CD14-positive monocyte (primary cell): Measurements from ENCODE around the gene NCCRP1. TPM values are rescaled to one million over a fixed set of nuclear protein-coding genes. Genes with fewer than 3 reads are reported as not detected.

ENCODE experiments used
- DNase-seq, 3 donors: peaks; one replicate each; pipeline ENCODE4 v3.0.0-alpha.2; 2011 to 2022
- H2AFZ ChIP-seq: 2 replicates; pipeline ENCODE4 v1.6.0; 2012; ENCODE audit warnings: mild to moderate bottlenecking, low read depth, low read length, inconsistent platforms; ENCODE audit not compliant: insufficient read depth, poor library complexity, severe bottlenecking
- H3K27ac ChIP-seq, 2 donors: 1 replicate in 1 of 2; 2 replicates in 1 of 2; pipeline ENCODE4 v1.5.1; 2012 to 2013; ENCODE audit warnings: low read length in 2 of 2, control low read depth in 1 of 2, inconsistent platforms in 1 of 2, low read depth in 1 of 2, mild to moderate bottlenecking in 1 of 2
- H3K27me3 ChIP-seq, 2 donors: one replicate each; pipeline versions ENCODE4 v1.6.0 to v1.6.1; 2011 to 2013; ENCODE audit warnings: low read length in 2 of 2; ENCODE audit not compliant: control insufficient read depth in 2 of 2, insufficient read depth in 2 of 2
- H3K36me3 ChIP-seq, 2 donors: replicated peaks in 1 of 2; 1 replicate in 1 of 2; 2 replicates in 1 of 2; pipeline versions ENCODE4 v1.5.1 to v1.6.1; 2012 to 2013; ENCODE audit warnings: low read length in 2 of 2, control low read depth in 1 of 2, inconsistent platforms in 1 of 2, mild to moderate bottlenecking in 1 of 2; ENCODE audit not compliant: insufficient read depth in 2 of 2, control insufficient read depth in 1 of 2
- H3K4me1 ChIP-seq, 2 donors: 1 replicate in 1 of 2; 2 replicates in 1 of 2; pipeline versions ENCODE4 v1.5.1 to v1.6.1; 2012 to 2013; ENCODE audit warnings: low read length in 2 of 2, control low read depth in 1 of 2, inconsistent platforms in 1 of 2, mild to moderate bottlenecking in 1 of 2, moderate library complexity in 1 of 2; ENCODE audit not compliant: insufficient read depth in 2 of 2, control insufficient read depth in 1 of 2
- H3K4me2 ChIP-seq: replicated peaks from 2 replicates; pipeline ENCODE3; 2012; ENCODE audit warnings: low read length, moderate library complexity, mild to moderate bottlenecking; ENCODE audit not compliant: poor library complexity, severe bottlenecking; ENCODE audit errors: extremely low read depth
- H3K4me3 ChIP-seq, 3 experiments: fragments of 200-600 bp in 1 of 3; sonication (generic) in 1 of 3; replicated peaks in 1 of 3; 1 replicate in 2 of 3; 2 replicates in 1 of 3; pipeline ENCODE4 v1.5.1; 2011 to 2013; ENCODE audit warnings: low read length in 3 of 3, mild to moderate bottlenecking in 3 of 3, control low read depth in 2 of 3, low read depth in 2 of 3, inconsistent platforms in 1 of 3, moderate library complexity in 1 of 3
- H3K79me2 ChIP-seq: 2 replicates; pipeline ENCODE4 v1.6.0; 2012; ENCODE audit warnings: mild to moderate bottlenecking, control low read depth, inconsistent platforms, low read length, moderate library complexity; ENCODE audit not compliant: insufficient read depth
- H3K9ac ChIP-seq: 2 replicates; pipeline ENCODE4 v1.6.0; 2017; ENCODE audit warnings: low read length, mild to moderate bottlenecking; ENCODE audit not compliant: insufficient read depth, poor library complexity, severe bottlenecking
- H3K9me3 ChIP-seq, 2 donors: replicated peaks in 1 of 2; 1 replicate in 1 of 2; 2 replicates in 1 of 2; pipeline versions ENCODE4 v1.5.1 to v1.6.1; 2012 to 2013; ENCODE audit warnings: low read length in 2 of 2, control low read depth in 1 of 2; ENCODE audit not compliant: control insufficient read depth in 1 of 2, insufficient read depth in 1 of 2
- H4K20me1 ChIP-seq: 2 replicates; pipeline ENCODE4 v1.6.0; 2012; ENCODE audit warnings: mild to moderate bottlenecking, low read length, control low read depth, moderate library complexity; ENCODE audit not compliant: insufficient read depth
- H3K27ac Mint-ChIP-seq, 7 donors: one replicate each; pipeline ENCODE4 v1.8.0; 2020; ENCODE audit warnings: mild to moderate bottlenecking in 7 of 7, mixed read lengths in 7 of 7, moderate library complexity in 6 of 7, inconsistent platforms in 2 of 7
- H3K27me3 Mint-ChIP-seq, 3 donors: one replicate each; pipeline ENCODE4 v1.8.0; 2021 to 2022; ENCODE audit warnings: low read depth in 3 of 3, mild to moderate bottlenecking in 3 of 3, mixed read lengths in 3 of 3, moderate library complexity in 3 of 3, inconsistent platforms in 1 of 3
- H3K36me3 Mint-ChIP-seq, 2 donors: one replicate each; pipeline ENCODE4 v1.8.0; 2020; ENCODE audit warnings: mixed read lengths in 2 of 2, inconsistent platforms in 1 of 2, mild to moderate bottlenecking in 1 of 2
- H3K4me1 Mint-ChIP-seq: one replicate; pipeline ENCODE4 v1.8.0; 2020; ENCODE audit warnings: mild to moderate bottlenecking, mixed read lengths
- H3K4me3 Mint-ChIP-seq, 2 donors: one replicate each; pipeline ENCODE4 v1.8.0; 2020; ENCODE audit warnings: mild to moderate bottlenecking in 2 of 2, mixed read lengths in 2 of 2, moderate library complexity in 1 of 2
- H3K9me3 Mint-ChIP-seq, 7 donors: one replicate each; pipeline ENCODE4 v1.8.0; 2020 to 2022; ENCODE audit warnings: mixed read lengths in 7 of 7, mild to moderate bottlenecking in 6 of 7, moderate library complexity in 6 of 7, inconsistent platforms in 2 of 7
- WGBS: methylation state at CpG from one replicate; pipeline ENCODE4 v1.1.5; 2013; ENCODE audit warnings: missing lambda C conversion rate; ENCODE audit not compliant: insufficient coverage; 5-methylcytosine and 5-hydroxymethylcytosine counted together
- intact Hi-C, 2 donors: fragments of 100-400 bp; cut with micrococcal nuclease; formaldehyde crosslinking; loops; one replicate each; pipeline versions ENCODE4 v1.15.0 to v1.15.1; 2023
- polyA plus RNA-seq, 3 donors: library from polyadenylated mRNA; depleted of rRNA in 1 of 3; unstranded in 2 of 3; stranded (reverse) in 1 of 3; fragments of 300-500 nt in 2 of 3; fragments of >200 nt in 1 of 3; fragmentation: Illumina TruSeq in 2 of 3; gene quantifications; 1 replicate in 2 of 3; 2 replicates in 1 of 3; pipeline ENCODE4 v1.2.3, GENCODE V29; 2012 to 2021
- TF ChIP-seq, protein P1 (sequence below): fragments of 200-600 bp; IDR thresholded peaks from one replicate; pipeline ENCODE4 v1.8.0; 2022; ENCODE audit warnings: antibody characterized with exemption, mild to moderate bottlenecking

The NCCRP1 gene
- polyA plus RNA-seq, 3 donors = not detected

DNA sequence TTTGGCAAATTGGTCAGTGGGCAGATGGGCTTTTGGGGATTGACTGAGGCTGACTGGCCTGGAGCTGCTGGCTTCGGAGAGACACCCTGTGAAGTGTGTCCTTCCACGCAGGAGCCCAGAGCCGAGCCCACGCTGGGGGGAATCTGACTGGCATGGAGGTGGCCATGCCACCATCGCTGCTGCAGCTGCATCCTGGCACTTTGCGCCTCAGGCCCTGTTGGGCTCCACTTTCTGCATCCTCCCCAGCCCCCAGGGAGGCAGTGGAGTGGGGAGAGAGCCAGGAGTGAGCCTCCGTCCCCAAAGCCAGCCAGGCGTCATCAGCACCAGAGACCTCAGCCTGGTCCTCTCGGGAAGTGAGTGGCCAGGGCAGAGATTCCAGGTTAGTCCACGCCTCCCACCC lies 17.0 kb upstream of the NCCRP1 start:
- no peak overlapping the region for H3K9ac ChIP-seq
- H4K20me1 ChIP-seq = no peaks in the 10 kb centered on the region
- Mint-ChIP-seq H3K36me3 (peaks cover 14 to 50% of the 10 kb centered on the region in 2 donors), H3K9me3 (peaks cover 0 to 2% (median 0%) of the 10 kb centered on the region in 7 donors), H3K27me3 (peaks cover 0 to 3% (median 0%) of the 10 kb centered on the region in 3 donors), H3K4me1 (no peaks in the 10 kb centered on the region), H3K27ac (peak overlapping the region in 1 of 7 donors; percentile 72), H3K4me3 (no peak overlapping the region)
- TF ChIP-seq, protein P1, sequence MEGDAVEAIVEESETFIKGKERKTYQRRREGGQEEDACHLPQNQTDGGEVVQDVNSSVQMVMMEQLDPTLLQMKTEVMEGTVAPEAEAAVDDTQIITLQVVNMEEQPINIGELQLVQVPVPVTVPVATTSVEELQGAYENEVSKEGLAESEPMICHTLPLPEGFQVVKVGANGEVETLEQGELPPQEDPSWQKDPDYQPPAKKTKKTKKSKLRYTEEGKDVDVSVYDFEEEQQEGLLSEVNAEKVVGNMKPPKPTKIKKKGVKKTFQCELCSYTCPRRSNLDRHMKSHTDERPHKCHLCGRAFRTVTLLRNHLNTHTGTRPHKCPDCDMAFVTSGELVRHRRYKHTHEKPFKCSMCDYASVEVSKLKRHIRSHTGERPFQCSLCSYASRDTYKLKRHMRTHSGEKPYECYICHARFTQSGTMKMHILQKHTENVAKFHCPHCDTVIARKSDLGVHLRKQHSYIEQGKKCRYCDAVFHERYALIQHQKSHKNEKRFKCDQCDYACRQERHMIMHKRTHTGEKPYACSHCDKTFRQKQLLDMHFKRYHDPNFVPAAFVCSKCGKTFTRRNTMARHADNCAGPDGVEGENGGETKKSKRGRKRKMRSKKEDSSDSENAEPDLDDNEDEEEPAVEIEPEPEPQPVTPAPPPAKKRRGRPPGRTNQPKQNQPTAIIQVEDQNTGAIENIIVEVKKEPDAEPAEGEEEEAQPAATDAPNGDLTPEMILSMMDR = no peak
- H3K27me3 ChIP-seq = no peaks in the 10 kb centered on the region
- H3K79me2 ChIP-seq = no peaks in the 10 kb centered on the region
- H3K9me3 ChIP-seq = no peaks in the 10 kb centered on the region
- 95% methylated on average over 7 of the region's 10 CpGs for WGBS
- H3K4me3 ChIP-seq = no peak overlapping the region
- intact Hi-C loops = no loop called here
- no peaks in the 10 kb centered on the region for H3K4me1 ChIP-seq
- H3K27ac ChIP-seq = no peak overlapping the region
- H2AFZ ChIP-seq = no peak overlapping the region
- no peak for DNase-seq
- H3K4me2 ChIP-seq = no peak overlapping the region
- H3K36me3 ChIP-seq = peaks cover 30 to 50% of the 10 kb centered on the region in 2 donors

DNA sequence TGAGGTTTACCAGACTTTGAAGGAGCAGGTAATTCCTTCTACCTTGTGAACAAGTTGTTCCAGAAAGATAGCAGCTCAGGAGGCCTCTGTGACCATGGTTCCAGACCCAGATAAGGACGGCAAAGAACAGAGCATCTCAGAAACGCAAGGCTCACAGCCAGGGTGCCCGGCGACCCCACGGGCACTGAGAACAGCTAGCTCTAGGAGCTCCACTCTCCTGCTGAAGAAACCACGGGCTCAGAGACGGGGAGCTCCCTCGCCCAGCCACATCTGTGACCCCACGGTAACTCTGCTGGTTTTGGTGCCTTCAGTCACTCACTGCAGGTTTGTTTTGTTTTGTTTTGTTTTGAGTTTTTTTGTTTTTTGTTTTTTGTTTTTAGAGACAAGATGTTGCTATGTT lies 16.0 kb upstream of the NCCRP1 start:
- no peak overlapping the region for H3K27ac Mint-ChIP-seq
- H3K36me3 Mint-ChIP-seq = peaks cover 14 to 44% of the 10 kb centered on the region in 2 donors
- WGBS = 88% methylated on average over 9 of the region's 9 CpGs
- TF ChIP-seq, protein P1 = no peak
- Histone ChIP-seq H3K9me3 (no peaks in the 10 kb centered on the region), H3K27me3 (no peaks in the 10 kb centered on the region), H3K9ac (no peak overlapping the region), H3K4me1 (no peaks in the 10 kb centered on the region), H3K79me2 (no peaks in the 10 kb centered on the region), H3K4me2 (no peak overlapping the region), H3K4me3 (no peak overlapping the region), H3K36me3 (peaks cover 26 to 41% of the 10 kb centered on the region in 2 donors), H3K27ac (no peak overlapping the region), H4K20me1 (no peaks in the 10 kb centered on the region), H2AFZ (no peak overlapping the region)
- no peaks in the 10 kb centered on the region for H3K4me1 Mint-ChIP-seq
- intact Hi-C loops = no loop called here
- peaks cover 0 to 3% (median under 1%) of the 10 kb centered on the region in 3 donors for H3K27me3 Mint-ChIP-seq
- peaks cover 0 to 2% (median 0%) of the 10 kb centered on the region in 7 donors for H3K9me3 Mint-ChIP-seq
- H3K4me3 Mint-ChIP-seq = no peak overlapping the region
- no peak for DNase-seq
